ENCODE data around the gene SLC30A1.

GRCh38 chr1:211611818-211612217 is 32.9 kb upstream of the SLC30A1 start:
- TF ChIP-seq EZH2 (IDR thresholded peaks at IDR 0.05), result no peak
- TF ChIP-seq POLR2AphosphoS5 (IDR thresholded peaks at IDR 0.05; ENCODE audit: borderline replicate concordance, low read depth, low read length), result no peak
